Osteocyte (in vitro differentiated cells): Measurements from ENCODE around the gene FGF12. TPM values are rescaled to one million over a fixed set of nuclear protein-coding genes. Genes with fewer than 3 reads are reported as not detected.

Experiments used
- DNase-seq: peaks from one replicate; pipeline ENCODE4 v3.0.0; 2021; ENCODE audit warnings: mixed read lengths; ENCODE audit not compliant: unreplicated experiment; ENCODE audit errors: extremely low spot score
- H3K27ac Mint-ChIP-seq: one replicate; pipeline ENCODE4 v1.8.0; 2021; ENCODE audit warnings: mild to moderate bottlenecking, mixed read lengths; ENCODE audit not compliant: unreplicated experiment
- H3K27me3 Mint-ChIP-seq: one replicate; pipeline ENCODE4 v1.8.0; 2021; ENCODE audit warnings: mixed read lengths; ENCODE audit not compliant: unreplicated experiment
- H3K36me3 Mint-ChIP-seq: one replicate; pipeline ENCODE4 v1.8.0; 2021; ENCODE audit warnings: mixed read lengths; ENCODE audit not compliant: unreplicated experiment
- H3K4me1 Mint-ChIP-seq: one replicate; pipeline ENCODE4 v1.8.0; 2021; ENCODE audit warnings: mixed read lengths; ENCODE audit not compliant: unreplicated experiment
- H3K4me3 Mint-ChIP-seq: one replicate; pipeline ENCODE4 v1.8.0; 2021; ENCODE audit warnings: mild to moderate bottlenecking, moderate library complexity, mixed read lengths; ENCODE audit not compliant: unreplicated experiment
- H3K9me3 Mint-ChIP-seq: one replicate; pipeline ENCODE4 v1.8.0; 2021; ENCODE audit warnings: mixed read lengths; ENCODE audit not compliant: unreplicated experiment
- total RNA-seq: library from RNA; stranded (reverse); gene quantifications from 2 replicates; pipeline ENCODE4 v1.2.1, GENCODE V29; 2021
- TF ChIP-seq, protein P1 (sequence below): fragments of 200-600 bp; sonication (generic); IDR thresholded peaks from 2 replicates; pipeline ENCODE4 v1.5.0; 2021; ENCODE audit warnings: antibody characterized with exemption, mild to moderate bottlenecking, moderate library complexity

The FGF12 gene
- total RNA-seq, 1 donor from 2014 or later: not detected

DNA sequence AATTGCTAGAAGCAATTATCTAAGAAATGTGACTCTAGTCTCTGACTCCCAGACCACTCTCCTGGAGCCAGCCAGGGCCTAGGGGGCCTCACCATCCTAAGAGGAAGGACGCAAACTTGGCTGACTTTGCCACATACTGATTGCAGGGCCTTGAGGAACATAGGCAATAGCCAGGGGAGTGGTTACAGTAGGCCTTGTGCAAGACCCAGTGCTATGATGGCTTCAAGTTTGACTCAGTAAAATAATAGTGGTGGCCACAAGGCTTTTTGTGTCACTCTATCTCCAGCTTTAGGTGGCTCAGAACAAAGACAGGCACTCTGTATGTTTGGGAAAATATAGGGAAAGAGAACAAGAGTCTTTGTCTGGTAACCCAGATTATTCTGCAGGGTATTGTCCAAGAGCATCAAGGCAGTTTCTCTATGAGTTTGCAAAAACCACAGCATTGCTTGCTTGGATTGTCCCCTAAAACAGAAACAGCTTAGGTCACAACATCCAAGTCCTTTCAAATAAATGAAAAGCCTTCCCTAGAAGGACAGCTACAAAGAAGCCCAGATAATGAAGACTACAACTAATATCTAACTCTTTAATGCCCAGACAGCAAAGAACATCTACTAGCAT is 634.8 kb downstream of the FGF12 start:
- Mint-ChIP-seq H3K4me3 (no peak overlapping the region), H3K36me3 (peaks cover 4% of the 10 kb centered on the region), H3K9me3 (peaks cover 31% of the 10 kb centered on the region), H3K4me1 (peaks cover 34% of the 10 kb centered on the region), H3K27ac (peak overlapping the region; percentile 81), H3K27me3 (no peaks in the 10 kb centered on the region)
- TF ChIP-seq, protein P1, sequence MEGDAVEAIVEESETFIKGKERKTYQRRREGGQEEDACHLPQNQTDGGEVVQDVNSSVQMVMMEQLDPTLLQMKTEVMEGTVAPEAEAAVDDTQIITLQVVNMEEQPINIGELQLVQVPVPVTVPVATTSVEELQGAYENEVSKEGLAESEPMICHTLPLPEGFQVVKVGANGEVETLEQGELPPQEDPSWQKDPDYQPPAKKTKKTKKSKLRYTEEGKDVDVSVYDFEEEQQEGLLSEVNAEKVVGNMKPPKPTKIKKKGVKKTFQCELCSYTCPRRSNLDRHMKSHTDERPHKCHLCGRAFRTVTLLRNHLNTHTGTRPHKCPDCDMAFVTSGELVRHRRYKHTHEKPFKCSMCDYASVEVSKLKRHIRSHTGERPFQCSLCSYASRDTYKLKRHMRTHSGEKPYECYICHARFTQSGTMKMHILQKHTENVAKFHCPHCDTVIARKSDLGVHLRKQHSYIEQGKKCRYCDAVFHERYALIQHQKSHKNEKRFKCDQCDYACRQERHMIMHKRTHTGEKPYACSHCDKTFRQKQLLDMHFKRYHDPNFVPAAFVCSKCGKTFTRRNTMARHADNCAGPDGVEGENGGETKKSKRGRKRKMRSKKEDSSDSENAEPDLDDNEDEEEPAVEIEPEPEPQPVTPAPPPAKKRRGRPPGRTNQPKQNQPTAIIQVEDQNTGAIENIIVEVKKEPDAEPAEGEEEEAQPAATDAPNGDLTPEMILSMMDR: no peak
- no peak for DNase-seq

DNA sequence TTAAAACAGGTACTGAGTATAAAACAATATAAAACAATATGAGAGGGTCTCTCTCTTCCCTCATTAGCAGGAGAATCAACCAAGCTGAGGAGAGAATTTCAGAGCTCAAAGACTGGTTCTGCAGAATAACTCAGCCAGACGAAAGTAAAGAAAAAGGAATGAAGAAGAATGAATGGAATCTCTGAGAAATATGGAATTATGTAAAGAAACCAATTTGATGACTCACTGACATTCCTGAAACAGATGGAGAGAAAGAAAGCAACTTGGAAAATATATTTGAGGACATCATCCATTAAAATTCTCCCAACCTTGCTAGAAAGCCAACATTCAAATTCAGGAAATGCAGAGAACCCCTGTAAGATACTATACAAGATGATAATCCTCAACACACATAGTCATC is 635.5 kb downstream of the FGF12 start:
- Mint-ChIP-seq H3K36me3 (peaks cover 4% of the 10 kb centered on the region), H3K27ac (peak overlapping the region; percentile 81), H3K4me1 (peaks cover 34% of the 10 kb centered on the region), H3K27me3 (no peaks in the 10 kb centered on the region), H3K4me3 (no peak overlapping the region), H3K9me3 (peaks cover 31% of the 10 kb centered on the region)
- TF ChIP-seq, protein P1: no peak
- no peak for DNase-seq

DNA sequence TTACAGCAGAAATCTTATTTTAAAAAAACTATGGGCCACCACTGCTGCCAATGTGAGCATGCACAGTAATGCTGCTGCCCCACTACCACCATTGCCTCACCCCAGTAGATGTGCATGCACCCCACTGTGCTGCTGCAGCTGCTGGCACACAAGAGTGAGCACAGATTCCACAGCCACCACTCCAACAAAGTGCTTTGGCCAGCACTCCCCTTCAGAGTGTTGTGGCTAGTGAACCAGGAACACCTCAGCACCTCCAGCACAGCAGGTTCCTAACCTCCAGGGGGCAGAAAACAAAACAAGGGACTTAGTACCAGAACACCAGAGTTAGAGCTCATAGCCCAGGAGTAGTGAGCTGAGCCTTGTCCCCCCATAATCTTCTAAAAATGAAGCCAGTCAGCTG is 636.8 kb downstream of the FGF12 start:
- H3K36me3 Mint-ChIP-seq: peaks cover 2% of the 10 kb centered on the region
- H3K4me1 Mint-ChIP-seq: peaks cover 34% of the 10 kb centered on the region
- H3K27ac Mint-ChIP-seq: peak overlapping the region; percentile 81
- no peaks in the 10 kb centered on the region for H3K27me3 Mint-ChIP-seq
- peaks cover 26% of the 10 kb centered on the region for H3K9me3 Mint-ChIP-seq
- no peak overlapping the region for H3K4me3 Mint-ChIP-seq
- TF ChIP-seq, protein P1: no peak
- no peak for DNase-seq

Other genes with a start within 250 kb of the FGF12 start
- 5.3 and 5.5 TPM in 2 replicates for gene MB21D2, start 190.3 kb upstream of the FGF12 start, total RNA-seq